Measurements from ENCODE around the gene FUCA1.
"Not testable (repeated sequence)": the region's sequence is repeated elsewhere in the genome, so short reads cannot be mapped to it uniquely, and the experiment has no call there.

Gene FUCA1

DNA sequence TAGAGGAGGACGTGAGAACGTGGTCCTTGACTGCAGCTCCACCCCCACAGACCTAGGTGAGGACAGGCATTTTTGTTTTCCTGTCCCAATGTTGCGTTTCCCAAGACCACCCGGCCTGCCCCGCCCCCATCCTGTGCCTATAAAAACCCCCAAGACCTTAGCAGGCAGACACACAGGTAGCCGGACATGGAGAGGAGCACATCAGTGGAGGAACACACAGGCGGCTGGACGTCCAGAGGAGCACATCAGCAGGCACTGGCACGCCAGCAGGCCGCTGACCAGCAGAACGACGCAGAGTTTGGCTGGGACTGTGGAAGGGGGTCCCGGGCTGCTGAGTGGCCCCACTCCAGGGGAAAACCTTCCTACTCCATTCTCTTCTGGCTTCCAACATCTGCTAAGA, 30.2 kb downstream of the FUCA1 start:
- DNase-seq (ENCODE audit: low read depth in 2 of 2) = no peak

DNA sequence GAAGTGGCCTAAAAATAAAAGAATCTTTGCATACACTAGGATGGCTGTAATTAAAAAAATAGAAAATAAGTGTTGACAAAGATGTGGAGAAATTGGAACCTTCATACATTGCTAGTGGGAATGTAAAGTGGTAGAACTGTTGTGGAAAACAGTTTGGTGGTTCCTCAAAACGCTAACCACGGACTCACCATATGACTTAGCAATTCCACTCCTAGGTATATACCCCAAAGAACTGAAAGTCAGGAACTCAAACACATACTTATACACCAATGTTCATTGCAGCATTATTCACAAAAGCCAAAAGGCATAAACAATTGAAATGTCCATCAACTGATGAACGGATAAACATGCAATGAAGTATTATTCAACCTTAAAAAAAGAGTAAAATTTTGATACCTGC, 32.1 kb downstream of the FUCA1 start:
- no peak for DNase-seq (ENCODE audit: low read depth in 2 of 2)

DNA sequence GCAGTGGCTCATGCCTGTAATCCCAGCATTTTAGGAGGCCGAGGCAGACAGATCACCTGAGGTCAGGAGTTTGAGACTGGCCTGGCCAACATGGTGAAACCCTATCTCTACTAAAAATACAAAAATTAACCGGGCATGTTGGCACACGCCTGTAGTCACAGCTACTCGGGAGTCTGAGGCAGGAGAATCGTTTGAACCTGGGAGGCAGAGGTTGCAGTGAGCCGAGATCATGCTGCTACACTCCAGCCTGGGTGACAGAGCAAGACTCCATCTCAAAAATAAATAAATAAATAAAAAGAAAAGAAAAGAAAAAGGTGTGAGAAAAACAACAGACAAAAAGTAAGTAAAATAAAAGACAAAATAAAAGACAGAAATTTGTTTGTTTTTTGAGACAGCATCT, 33.9 kb downstream of the FUCA1 start:
- not testable (repeated sequence) for DNase-seq (ENCODE audit: low read depth in 2 of 2)

DNA sequence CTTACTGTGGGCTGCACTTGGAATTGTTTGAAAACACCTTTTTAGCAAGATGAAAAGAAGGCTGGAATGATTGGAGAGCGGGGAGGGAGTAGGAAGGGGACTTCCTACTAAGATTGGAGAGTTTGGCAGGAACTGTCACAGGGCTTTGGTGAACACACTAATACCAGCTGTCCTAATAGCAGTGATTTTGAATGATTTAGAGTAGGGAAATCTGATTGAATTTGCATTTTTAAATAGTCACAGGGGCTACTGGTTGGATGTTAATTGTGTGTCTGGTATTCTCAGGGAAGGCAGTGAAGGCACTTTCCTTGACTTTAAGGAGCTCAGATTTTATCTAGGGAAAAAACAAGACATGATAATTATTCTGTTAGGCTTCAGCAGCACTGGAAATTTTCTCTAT, 40.4 kb downstream of the FUCA1 start:
- no peak for DNase-seq (ENCODE audit: low read depth in 2 of 2)

DNA sequence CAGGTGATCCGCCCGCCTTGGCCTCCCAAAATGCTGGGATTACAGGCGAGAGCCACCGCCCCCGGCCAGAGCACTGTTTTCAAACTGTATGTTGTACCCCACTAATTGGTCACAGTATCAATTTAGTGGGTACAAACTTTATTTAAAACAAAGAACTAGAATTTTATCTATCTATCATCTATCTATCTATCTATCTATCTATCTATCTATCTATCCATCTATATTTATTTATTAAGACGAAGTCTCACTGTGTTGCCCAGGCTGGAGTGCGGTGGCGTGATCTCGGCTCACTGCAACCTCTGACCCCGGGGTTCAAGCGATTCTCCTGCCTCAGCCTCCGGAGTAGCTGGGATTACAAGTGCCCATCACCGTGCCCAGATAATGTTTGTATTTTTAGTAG, 41.5 kb downstream of the FUCA1 start:
- not testable (repeated sequence) for DNase-seq (ENCODE audit: low read depth in 2 of 2)

DNA sequence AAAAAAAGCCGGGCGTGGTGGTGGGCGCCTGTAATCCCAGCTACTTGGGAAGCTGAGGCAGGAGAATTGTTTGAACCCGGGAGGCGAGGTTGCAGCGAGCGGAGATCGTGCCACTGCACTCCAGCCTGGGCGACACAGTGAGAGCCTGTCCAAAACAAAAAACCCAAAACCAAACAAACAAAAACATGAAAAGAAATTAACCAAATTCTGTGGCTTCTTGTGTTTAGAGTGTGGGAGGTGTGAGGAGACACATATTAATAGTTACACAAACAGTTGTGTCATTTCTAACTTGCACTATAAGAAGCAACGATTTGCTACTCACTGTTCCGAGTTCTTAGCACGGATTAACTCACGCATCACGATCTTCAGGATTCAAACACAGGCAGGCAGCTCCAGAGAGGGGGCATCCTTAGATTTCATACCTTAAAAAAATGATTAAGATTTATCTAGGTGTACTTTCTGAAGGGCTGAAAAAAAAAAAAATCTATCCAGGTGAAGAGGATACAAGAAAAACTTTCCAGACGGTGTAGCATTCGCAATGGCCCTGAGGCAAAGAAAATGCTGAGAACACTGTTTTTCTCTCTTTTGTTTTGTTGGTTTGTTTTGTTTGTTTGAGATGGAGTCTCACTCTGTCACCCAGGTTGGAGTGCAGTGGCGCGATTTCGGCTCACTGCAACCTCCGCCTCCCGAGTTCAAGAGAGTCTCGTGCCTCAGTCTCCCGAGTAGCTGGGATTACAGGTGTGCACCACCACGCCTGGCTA, 42.1 kb downstream of the FUCA1 start:
- DNase-seq (ENCODE audit: low read depth in 2 of 2) = no peak

DNA sequence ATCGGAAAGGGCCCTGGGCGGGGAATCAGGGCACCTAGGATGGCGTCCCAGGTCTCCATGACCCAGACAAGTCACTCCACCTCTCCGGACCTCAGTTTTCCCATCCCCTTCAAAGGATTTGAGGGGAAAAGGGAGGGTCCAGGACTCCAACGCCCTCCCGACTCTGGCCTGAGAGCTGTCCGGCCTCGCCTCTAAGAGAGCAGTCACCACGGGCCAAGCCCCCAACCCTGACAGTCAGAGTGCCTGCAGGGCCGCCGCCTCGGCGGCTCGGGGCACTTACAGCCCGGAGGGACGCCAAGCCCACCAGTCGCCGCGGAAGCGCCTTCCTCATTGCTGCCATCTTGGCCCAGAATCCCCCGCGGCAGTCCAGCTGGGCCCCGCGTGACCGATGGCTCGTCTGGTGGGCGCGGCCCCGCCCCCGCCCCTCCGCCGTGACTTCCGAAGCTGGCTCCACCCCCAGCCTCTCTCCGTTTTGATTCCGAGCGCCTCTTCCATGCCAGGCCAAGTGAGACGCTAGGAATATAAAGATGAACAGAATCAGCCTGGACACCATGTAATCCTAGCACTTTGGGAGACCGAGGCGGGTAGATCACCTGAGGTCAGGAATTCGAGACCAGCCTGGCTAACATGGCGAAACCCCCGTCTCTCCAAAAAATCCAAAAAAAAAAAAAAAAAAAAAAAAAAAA, 42.9 kb downstream of the FUCA1 start, which contains the start of gene HMGCL:
HMGCL (minus strand) TSS at position 354 of the 686 bp plus-strand sequence; CDS start at position 340, 14 bp downstream.
- peak; percentile 77 to 81 for DNase-seq (ENCODE audit: low read depth in 2 of 2)

DNA sequence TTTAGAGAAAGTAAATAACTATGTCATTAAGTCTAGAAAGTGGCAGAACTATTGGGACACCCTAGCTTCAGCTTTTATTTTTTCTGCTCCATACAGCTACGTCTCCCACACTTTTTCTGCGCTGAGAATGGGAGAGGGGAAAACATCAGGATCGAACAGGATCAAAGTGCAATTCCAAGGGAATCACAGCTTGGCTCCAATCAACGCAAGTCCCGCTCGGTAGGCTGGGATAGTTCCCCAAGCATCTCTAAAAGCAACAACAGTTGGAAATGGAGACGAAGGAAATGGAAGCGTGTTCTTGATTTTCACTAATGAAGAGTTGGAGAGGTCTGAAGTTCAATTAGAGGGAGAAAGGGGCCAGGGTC, 43.4 kb downstream of the FUCA1 start:
- no peak for DNase-seq (ENCODE audit: low read depth in 2 of 2)

DNA sequence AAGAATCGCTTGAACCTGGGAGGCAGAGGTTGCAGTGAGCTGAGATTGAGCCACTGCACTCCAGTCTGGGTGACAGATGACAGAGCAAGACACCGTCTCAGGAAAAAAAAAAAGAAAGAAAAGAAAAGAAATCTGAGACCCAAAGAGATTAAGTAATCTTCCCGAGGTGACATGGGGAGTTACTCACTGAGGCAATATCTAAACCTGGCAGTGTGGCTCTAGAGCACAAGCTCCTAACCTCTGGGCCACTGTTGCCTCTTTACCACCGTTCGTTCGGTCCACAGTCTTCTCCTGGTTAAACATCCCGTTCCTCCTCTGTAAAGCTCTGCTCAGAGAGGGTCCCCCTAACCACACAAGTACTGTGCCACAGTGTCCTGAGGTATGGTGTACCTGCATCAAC, 44.3 kb downstream of the FUCA1 start:
- DNase-seq (ENCODE audit: low read depth in 2 of 2) = no peak

DNA sequence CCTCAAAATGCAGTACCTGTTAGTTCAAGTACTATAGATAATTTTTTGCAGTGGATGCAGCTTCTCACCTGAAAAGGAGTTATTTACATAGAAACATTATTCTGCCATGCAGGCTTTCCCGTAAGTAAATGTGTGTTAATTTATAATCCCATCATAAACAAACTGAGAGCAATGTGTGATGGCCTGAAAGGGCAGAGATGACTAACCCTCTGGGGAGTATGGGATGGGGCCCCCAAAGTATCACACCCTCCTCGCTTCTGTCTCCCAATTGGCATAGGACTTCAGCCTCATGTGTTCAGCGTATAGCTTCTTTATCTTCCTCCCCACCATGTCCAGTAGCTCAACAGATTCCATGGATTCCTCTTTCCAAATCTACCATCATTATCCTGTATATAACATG, 50.5 kb downstream of the FUCA1 start:
- no peak for DNase-seq (ENCODE audit: low read depth in 2 of 2)

DNA sequence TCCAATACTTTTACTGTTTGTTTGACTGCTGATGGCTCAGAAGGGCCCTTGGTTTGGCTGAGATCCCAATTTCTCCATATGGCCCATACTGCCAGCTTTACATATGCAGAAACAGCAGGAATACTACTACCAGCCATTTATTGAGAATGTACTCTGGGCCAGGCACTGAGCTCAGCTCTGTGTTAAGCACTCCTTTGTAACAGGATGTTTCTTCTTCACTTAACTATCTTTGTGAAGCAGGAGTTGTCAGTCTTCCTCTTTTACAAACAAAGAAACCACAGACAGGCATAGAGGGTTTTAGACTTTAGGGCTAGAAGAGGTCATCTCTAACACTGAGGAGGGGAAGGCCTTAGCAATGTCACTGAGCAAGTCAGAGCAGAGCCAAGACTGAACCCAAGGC, 51.2 kb downstream of the FUCA1 start:
- DNase-seq (ENCODE audit: low read depth in 2 of 2) = no peak

DNA sequence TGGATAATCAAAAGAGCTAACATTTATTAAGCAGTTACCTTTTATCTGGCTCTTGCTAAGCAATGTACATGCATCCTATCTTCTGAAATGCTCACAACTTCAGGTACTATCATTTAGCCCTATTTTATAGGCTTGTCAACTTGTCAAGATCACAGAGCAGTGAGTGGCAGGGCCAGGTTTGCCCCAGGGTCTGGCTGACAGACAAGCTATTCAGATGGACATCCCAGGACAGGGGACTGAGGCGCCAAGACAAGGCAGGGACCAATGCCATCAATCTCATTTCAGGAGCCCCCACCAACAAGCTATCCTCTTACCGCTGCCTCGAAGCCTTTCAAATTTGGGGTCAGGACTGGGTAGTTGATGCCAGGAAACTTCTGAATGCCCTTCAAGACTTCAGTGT, 51.7 kb downstream of the FUCA1 start:
- DNase-seq (ENCODE audit: low read depth in 2 of 2) = no peak

DNA sequence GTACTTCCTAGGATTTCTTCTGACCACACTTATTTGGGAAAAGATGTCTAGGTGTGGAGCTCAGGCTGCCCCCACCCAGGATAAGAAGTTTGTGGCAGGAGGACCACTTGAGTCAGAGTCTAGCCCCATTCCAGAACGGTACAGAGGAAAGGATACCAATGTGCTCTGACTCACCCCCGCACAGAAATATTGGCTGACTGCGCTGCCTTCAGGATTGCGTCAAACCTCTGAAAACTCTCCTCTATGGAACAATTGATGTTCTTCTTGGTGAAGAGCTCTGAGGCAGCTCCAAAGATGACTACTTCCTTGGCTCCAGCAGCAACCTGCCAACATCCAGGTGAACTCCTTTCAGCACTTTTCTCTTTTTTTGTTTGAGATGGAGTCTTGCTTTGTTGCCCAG, 54.1 kb downstream of the FUCA1 start:
- DNase-seq (ENCODE audit: low read depth in 2 of 2) = no peak

DNA sequence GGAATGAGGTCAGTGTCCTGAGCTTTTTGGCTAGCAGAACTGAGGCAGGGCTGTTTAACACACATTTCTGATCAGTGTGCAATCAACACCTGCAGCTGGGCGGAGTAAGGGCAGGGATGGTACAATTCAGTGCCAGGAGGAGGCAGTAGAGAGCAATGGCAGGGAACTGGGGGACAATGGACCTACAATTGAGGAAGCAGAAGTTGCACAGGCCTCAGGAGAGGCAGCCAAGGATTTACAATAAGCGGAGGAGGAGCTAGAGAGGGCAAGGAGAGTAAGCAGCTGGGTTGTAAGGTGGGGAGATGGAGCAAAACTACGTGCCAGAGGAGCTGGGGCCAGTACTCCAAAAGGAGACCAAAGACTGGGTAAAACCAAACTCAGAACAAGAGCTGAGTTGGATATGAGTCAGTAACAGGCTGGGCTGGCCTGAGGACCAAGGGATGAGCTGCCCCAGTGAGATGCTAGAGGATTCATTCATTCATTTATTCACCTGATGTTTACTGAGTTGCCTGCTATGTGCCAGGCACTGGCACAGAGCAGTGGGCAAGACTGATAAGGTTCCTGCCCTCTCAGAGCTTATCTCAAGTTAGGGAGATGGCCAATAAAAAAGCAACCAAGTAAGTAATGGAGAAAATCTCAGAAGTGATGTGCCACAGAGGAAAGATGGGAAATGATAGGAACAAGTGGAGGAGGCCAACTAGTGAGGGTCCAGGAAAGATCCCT, 57.1 kb downstream of the FUCA1 start:
- no peak for DNase-seq (ENCODE audit: low read depth in 2 of 2)

DNA sequence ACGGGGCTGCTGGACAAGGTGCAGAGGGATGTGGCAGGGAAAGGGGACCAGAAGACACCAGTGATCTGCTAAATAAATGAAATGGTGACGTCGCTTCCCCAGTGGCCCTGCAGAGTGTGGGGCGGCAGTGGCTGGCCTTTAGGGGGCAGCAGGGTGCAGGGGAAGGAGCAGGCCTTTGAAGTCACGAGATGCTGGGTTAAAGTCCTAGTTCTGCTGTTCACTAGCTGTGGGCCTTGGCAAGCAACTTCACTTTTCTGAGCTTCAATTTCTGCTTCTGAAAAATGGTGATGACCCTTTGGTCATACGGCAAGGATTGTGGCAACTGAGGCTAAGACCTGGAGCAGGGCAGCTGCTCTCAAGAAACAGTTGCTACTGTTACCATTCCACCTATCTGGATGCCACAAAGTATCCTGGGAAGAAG, 58.3 kb downstream of the FUCA1 start:
- peak in 1 of 2 donors; percentile 56 for DNase-seq (ENCODE audit: low read depth in 2 of 2)

DNA sequence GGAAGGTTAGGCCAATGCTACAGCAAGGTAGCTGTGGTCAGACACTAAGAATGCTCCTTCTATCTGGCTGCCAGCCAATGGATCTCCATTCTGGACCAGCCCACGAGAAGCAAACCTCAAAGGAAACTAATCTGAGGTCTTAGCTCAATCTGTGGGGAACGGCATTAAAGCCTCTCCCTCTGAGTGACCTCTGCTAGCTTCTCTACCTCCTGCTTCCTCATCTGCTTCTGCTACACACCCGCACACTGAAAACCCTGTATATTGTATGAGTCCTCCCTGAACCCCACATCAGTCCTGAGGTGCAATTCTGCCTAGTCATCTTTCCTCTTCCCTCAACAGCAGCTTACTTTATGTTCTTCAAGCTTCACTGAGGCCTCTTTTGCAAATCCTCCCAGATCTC, 60.6 kb downstream of the FUCA1 start:
- DNase-seq (ENCODE audit: low read depth in 2 of 2) = no peak

DNA sequence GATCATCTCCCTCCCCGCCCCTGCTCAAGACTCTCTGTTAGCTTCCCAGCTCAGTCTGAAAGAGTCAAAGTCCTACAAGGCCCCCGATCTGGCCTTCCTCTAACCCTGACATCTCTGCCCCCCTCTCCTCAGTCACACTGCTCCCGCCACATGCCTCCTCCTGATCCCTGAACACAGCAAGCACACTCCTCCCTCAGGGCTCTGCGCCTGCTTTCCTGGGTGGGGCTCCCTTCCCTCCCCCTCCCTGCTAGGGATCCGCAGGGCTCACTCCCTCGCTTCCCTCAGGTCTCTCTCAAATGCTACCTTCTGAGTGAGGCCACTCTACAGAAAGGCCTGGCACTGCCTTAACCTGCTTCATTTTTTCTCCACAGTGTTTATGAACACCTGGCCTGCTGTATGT, 61.8 kb downstream of the FUCA1 start:
- no peak for DNase-seq (ENCODE audit: low read depth in 2 of 2)

DNA sequence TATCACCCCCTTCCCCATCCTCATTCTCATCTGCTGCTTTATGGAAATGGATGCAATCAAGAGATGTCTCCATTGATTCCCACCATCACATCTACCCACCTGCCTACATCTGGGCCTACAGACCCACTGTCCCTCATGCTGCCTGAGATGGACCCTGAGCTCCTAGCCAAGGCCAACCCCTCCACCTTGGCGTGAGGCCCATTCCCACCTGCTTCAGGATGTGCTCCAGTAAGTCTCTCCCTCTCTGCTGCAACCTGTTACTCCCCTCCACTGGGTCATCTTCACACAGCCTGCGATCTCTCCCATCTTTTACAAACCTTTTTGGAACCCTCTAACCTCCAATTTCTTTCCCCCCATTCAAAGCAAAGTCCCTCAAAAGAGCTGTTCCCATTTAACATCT, 63.1 kb downstream of the FUCA1 start:
- no peak for DNase-seq (ENCODE audit: low read depth in 2 of 2)

DNA sequence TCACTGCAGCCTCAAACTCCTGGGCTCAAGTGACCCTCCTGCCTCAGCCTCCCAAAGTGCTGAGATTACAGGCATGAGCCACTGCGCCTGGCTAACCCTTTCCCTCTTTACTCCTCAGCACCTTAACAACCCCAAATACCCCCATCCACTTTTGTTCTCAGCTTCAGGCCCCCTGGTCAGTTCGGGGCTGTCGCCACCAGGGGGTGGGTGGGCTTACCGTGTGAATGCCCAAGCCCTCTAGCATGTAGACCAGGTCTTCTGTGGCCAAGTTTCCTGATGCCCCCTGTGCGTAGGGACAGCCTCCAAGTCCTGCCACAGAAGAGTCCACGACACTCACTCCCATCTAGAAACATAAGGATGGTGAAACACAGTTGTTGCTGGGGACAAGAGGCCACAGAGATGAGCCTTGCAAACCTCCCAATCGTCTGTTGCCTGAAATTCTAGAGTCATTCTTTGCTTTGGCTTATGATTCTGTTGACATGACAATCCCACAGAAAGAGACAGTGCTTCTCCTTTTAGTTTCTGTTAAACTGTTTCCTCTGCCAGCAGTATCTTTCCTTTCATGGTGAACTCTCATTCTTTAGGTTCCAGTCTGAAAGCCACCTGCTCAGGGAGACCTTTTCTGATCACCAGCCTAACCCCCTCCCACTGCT, 63.8 kb downstream of the FUCA1 start:
- no peak for DNase-seq (ENCODE audit: low read depth in 2 of 2)

DNA sequence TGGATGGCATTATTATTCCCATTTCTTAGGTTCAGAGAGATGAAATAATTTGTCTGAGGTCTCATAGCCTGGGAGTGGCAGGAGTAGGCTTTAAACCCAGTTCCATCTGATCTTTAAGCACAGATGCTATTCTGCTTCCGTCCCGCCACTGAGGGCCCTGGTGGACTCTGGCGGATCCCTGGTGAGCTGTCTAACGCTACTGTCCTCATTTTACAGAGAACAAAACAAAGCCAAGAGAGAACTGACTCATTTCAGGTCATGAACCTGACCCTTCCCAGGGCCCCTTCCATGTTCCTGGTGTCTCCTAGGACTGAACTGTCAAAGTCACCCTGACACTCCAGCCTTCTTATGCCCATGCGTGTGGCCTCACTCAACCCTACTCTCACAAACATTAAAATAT, 64.4 kb downstream of the FUCA1 start:
- no peak for DNase-seq (ENCODE audit: low read depth in 2 of 2)

DNA sequence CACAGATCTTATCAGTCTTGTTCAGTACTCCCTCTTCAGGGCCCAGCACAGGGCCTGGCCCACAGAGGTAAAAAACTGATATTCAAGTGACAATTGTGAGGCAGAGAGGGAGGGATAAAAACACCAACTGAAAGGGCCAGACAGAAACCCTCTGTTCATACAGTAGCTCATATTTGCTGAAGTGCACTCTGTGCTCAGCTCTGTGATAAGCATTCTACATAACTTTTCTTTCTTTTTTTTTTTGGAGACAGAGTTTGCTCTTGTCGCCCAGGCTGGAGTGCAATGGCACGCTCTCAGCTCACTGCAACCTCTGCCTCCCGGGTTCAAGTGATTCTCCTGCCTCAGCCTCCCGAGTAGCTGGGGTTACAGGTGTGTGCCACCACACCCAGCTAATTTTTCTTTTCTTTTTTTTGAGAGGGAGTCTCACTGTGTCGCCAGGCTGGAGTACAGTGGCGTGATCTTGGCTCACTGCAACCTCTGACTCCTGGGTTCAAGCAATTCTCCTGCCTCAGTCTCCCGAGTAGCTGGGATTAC, 65.2 kb downstream of the FUCA1 start:
- DNase-seq (ENCODE audit: low read depth in 2 of 2) = not testable (repeated sequence)

DNA sequence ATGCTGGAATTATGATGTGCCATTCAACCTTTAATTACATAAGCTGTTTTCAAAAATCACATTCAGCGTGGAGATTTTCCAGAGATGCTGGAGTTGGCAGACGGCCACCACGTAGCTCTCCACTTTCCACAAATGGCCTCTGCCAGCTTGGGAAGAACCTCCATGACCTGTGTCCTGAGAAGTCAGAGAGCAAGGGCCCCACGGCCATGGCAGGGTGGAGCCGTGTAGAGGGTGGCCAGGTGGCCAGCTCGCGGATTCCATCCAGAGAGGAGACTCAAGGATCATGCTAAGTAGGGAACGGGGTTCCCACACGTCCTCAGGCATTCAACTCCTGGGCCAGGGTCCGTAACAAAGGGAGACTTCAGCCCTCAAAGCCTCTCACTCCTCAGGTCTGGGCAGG, 66.2 kb downstream of the FUCA1 start:
- no peak for DNase-seq (ENCODE audit: low read depth in 2 of 2)
